GM12872 (cell line): ENCODE results near the gene TIRAP.

Experiments
- CTCF ChIP-seq: IDR thresholded peaks from 3 replicates; pipeline ENCODE4 v1.5.1; 2011; ENCODE audit warnings: low read depth, mild to moderate bottlenecking, low read length, moderate library complexity; ENCODE audit not compliant: insufficient read depth

Gene TIRAP

GRCh38 chr11:126317432-126317755, 34.5 kb downstream of the TIRAP start:
- no peak for TF ChIP-seq CTCF

- TF ChIP-seq CTCF: no peak
Observed at GRCh38 chr11:126317756-126318573, 35.1 kb downstream of the TIRAP start.

GRCh38 chr11:126318574-126319373, 35.9 kb downstream of the TIRAP start:
- TF ChIP-seq CTCF: no peak

GRCh38 chr11:126319374-126319740, 36.5 kb downstream of the TIRAP start:
- no peak for TF ChIP-seq CTCF

- TF ChIP-seq CTCF: no peak
Observed at GRCh38 chr11:126322996-126323395, 40.1 kb downstream of the TIRAP start.

GRCh38 chr11:126327281-126328000, 44.5 kb downstream of the TIRAP start:
- TF ChIP-seq CTCF: no peak

- no peak for TF ChIP-seq CTCF
Observed at GRCh38 chr11:126328001-126328390, 45.1 kb downstream of the TIRAP start.
